OCI-LY3 (cell line): ENCODE data around the gene TRAPPC14.

Experiments
- H2AFZ ChIP-seq: fragments of 200-600, 300-600 bp; shearing (Covaris generic); 2 replicates; pipeline ENCODE4 v1.6.0; 2014; ENCODE audit warnings: antibody characterized with exemption, low read depth, low read length
- H3K27ac ChIP-seq: fragments of 200-600, 300-600 bp; sonication (generic); 2 replicates; pipeline ENCODE4 v1.5.1; 2014; ENCODE audit warnings: mild to moderate bottlenecking, low read length, moderate library complexity, mixed read lengths
- H3K27me3 ChIP-seq: fragments of 200-600, 300-600 bp; sonication (generic); 2 replicates; pipeline ENCODE4 v1.6.1; 2014; ENCODE audit warnings: low read depth, low read length, mixed read lengths
- H3K36me3 ChIP-seq: fragments of 200-600, 300-600 bp; sonication (generic); replicated peaks from 2 replicates; pipeline ENCODE3; 2014; ENCODE audit warnings: low read depth, low read length, mixed read lengths
- H3K4me1 ChIP-seq: fragments of 300-600, 200-600 bp; sonication (generic); 2 replicates; pipeline ENCODE4 v1.6.1; 2014; ENCODE audit warnings: low read length, mixed read lengths
- H3K4me2 ChIP-seq: fragments of 200-600, 300-600 bp; sonication (generic); 2 replicates; pipeline ENCODE4 v1.6.1; 2014; ENCODE audit warnings: low read length, mixed read lengths
- H3K4me3 ChIP-seq: fragments of 300-600, 200-600 bp; sonication (generic); 2 replicates; pipeline ENCODE4 v1.5.1; 2014; ENCODE audit warnings: antibody characterized with exemption, mild to moderate bottlenecking, low read length, moderate library complexity
- H3K79me2 ChIP-seq: fragments of 300-600, 200-600 bp; shearing (Covaris generic); 2 replicates; pipeline ENCODE4 v1.6.1; 2014; ENCODE audit warnings: mild to moderate bottlenecking, low read length, mixed read lengths
- H3K9ac ChIP-seq: fragments of 300-600, 200-600 bp; shearing (Covaris generic); 2 replicates; pipeline ENCODE4 v1.6.0; 2014; ENCODE audit warnings: mild to moderate bottlenecking, low read length, moderate library complexity
- H3K9me3 ChIP-seq: fragments of 200-600, 300-600 bp; shearing (Covaris generic); 2 replicates; pipeline ENCODE4 v1.6.1; 2014; ENCODE audit warnings: low read length, mixed read lengths; ENCODE audit not compliant: insufficient read depth
- H4K20me1 ChIP-seq: fragments of 200-600, 300-600 bp; sonication (generic); 2 replicates; pipeline ENCODE4 v1.6.1; 2016; ENCODE audit warnings: low read length, mixed read lengths; ENCODE audit not compliant: insufficient read depth
- EZH2phosphoT487 ChIP-seq: fragments of 200-600 bp; shearing (Covaris generic); IDR thresholded peaks from 2 replicates; pipeline ENCODE4 v1.6.1; 2018; ENCODE audit warnings: antibody characterized with exemption, mixed run types, low read depth
- TF ChIP-seq, protein P1 (sequence below): fragments of 200-600, 300-600 bp; sonication (generic); IDR thresholded peaks from 2 replicates; pipeline ENCODE4 v1.5.1; 2014; ENCODE audit warnings: antibody characterized with exemption, low read length, low read depth

The TRAPPC14 gene

DNA sequence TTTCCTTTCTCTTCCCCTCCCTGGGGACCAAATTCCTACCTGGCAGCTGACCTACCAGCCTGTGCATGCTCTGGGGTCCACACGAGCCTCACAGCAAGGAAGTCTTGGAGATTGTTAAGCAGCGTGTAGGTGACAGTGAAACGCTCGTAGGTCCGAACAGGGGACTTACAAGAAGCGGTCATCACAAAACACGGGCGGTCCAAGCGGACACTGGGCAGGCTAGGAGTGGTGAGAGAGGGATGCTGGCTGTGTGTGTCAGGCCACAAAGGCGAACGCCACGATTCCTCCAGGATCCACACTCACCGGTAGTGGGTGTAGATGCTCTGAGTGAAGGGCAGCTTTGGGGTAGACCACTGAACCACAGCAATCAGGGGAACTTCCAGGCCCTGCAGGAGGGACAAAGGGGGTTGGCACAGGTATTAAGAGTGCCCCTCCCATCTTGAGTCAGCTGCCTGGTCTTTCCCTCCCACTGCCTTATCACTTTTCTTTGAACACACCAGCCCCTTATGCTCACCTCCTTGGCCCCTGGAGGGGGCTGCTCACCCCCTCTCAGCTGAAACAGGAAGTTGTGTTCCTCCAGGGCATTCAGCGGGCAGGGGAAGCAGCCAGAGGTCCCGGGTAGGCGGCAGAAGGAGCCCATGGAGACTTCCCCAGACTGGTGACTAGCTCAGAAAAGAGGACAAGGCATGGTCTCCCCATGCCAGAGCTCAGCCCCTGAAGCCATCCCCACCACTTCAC, 2.0 kb downstream of the TRAPPC14 start:
- Histone ChIP-seq H3K9me3 (no peaks in the 10 kb centered on the region), H3K27ac (no peak overlapping the region), H3K4me2 (0 out of 2 replicates have a peak overlapping the region, but pooled peaks have one; percentile 94), H3K27me3 (no peaks in the 10 kb centered on the region), H4K20me1 (peaks cover 2% of the 10 kb centered on the region; the same call in 1 of the 2 replicates), H3K4me1 (peaks cover 29% of the 10 kb centered on the region), H3K4me3 (no peak overlapping the region), H3K36me3 (peaks cover 32% of the 10 kb centered on the region), H3K9ac (no peak overlapping the region), H2AFZ (no peak overlapping the region), H3K79me2 (peaks cover 14% of the 10 kb centered on the region; the same call in 1 of the 2 replicates)
- TF ChIP-seq EZH2phosphoT487, result no peak
- TF ChIP-seq, protein P1, sequence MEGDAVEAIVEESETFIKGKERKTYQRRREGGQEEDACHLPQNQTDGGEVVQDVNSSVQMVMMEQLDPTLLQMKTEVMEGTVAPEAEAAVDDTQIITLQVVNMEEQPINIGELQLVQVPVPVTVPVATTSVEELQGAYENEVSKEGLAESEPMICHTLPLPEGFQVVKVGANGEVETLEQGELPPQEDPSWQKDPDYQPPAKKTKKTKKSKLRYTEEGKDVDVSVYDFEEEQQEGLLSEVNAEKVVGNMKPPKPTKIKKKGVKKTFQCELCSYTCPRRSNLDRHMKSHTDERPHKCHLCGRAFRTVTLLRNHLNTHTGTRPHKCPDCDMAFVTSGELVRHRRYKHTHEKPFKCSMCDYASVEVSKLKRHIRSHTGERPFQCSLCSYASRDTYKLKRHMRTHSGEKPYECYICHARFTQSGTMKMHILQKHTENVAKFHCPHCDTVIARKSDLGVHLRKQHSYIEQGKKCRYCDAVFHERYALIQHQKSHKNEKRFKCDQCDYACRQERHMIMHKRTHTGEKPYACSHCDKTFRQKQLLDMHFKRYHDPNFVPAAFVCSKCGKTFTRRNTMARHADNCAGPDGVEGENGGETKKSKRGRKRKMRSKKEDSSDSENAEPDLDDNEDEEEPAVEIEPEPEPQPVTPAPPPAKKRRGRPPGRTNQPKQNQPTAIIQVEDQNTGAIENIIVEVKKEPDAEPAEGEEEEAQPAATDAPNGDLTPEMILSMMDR, result no peak

DNA sequence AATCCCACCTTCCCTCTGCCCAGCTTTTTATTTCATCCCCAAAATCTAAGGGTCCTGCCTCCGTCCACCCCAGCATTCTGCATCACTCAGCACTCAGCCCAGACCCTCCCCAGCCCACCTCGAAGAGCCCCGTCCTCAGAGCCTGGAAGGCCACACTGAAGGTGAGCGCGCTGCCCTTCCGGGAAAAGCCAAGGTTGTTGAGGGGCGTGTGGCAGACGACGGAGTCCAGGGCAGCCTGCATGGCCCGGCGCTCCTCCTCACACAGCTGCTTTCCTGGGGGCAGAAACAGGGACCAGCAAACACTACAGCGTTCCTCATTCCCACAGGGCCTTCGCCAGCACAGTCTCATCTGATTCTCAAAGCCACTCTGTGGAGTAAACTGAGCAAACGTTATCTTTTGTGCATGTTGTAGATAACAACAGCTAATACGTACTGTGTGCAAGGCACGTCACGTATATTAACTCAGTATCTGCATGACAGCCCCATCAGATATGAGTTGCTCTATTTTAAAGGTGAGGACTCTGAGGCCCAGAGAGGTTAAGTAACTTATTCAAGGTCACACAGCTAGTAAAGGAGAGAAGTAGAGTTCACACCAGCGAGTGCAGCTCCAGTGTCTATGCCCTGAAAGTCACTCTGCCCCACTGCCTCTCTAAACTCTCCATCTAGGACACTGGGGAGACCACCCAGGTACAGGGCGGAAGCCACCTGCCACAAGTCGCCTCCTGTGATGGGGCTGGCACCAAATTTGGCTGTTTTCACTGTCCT, 2.8 kb downstream of the TRAPPC14 start:
- H3K36me3 ChIP-seq, result peaks cover 32% of the 10 kb centered on the region
- H3K27me3 ChIP-seq, result no peaks in the 10 kb centered on the region
- peaks cover 29% of the 10 kb centered on the region for H3K4me1 ChIP-seq
- no peak overlapping the region for H3K27ac ChIP-seq
- H3K9ac ChIP-seq, result no peak overlapping the region
- H2AFZ ChIP-seq, result no peak overlapping the region
- no peak overlapping the region for H3K4me2 ChIP-seq
- peaks cover 2% of the 10 kb centered on the region; the same call in 1 of the 2 replicates for H4K20me1 ChIP-seq
- TF ChIP-seq, protein P1, result no peak
- TF ChIP-seq EZH2phosphoT487, result no peak
- peaks cover 15% of the 10 kb centered on the region; the same call in 1 of the 2 replicates for H3K79me2 ChIP-seq
- no peak overlapping the region for H3K4me3 ChIP-seq
- H3K9me3 ChIP-seq, result no peaks in the 10 kb centered on the region

DNA sequence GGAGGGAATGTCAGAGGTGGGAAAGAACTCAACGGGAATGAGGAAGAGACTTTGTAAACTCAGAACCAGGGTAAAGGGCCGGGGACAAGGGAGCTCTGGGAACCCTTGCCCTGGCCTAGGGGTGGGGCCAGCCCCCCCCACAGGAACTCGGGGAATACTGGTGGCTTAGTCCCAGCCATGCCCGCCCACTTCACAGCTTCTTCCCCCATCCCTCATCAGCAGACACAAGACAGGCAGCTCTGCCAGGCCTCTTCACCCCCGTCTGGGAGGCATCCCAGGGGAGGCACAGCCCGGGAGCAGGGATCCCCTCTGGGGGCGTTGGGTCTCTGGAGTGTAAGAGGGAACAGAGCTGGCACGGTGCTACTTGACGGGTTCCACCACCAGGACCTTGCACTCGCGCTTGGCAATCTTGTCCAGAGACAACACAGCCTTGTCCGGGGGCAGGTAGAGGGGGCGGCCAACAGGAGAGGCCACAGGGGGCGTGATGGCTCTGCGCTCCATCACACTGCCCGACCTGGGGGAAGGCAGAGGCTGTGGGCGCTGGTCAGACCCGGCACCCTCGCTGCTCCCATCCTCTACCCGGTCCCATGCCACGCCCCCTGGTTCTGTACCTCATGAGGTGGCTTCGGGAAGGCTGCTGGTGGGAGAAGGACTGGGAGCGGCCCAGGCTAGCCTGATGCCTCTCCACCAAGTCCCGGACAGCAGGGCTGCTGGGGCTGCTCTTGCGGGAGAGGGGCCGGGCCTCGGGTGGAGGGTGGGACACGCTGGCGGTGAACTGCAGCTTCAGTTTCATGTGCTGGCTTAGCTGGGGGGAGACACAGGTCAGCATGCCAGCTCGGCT, 3.7 kb downstream of the TRAPPC14 start:
- Histone ChIP-seq H3K9me3 (no peaks in the 10 kb centered on the region), H3K4me1 (peaks cover 34% of the 10 kb centered on the region), H3K4me3 (no peak overlapping the region), H4K20me1 (peaks cover 2% of the 10 kb centered on the region; the same call in 1 of the 2 replicates), H3K9ac (no peak overlapping the region), H3K79me2 (peaks cover 24% of the 10 kb centered on the region), H3K27ac (no peak overlapping the region), H3K27me3 (no peaks in the 10 kb centered on the region), H3K36me3 (peaks cover 38% of the 10 kb centered on the region), H2AFZ (no peak overlapping the region), H3K4me2 (no peak overlapping the region)
- TF ChIP-seq, protein P1, result no peak
- no peak for TF ChIP-seq EZH2phosphoT487
